ENCODE data around the gene GAMT. TPM values are rescaled to one million over a fixed set of nuclear protein-coding genes. Genes with fewer than 3 reads are reported as not detected.

The GAMT gene
- total RNA-seq, 3 donors from 2014 or later = 23.6 to 40.0 (median 30.3) TPM

DNA sequence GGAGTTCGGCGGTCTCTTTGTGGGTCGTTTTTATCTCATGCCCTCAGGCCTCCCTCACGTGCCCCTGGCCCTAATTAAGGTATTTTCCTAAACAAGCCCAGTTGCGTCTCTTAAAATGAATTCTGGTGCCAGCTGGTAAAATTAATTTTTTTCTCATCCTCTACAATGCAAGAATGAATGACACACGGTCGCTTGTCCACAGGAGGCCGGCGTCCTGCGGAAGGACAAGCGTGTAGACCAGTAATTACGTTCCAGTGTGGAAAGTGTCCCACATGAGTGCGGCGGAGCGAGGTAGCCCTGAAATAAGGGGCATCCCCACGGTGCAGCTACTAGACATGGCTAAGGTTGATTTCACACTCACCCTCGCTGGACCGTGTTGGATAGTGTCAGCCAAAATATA lies 52.1 kb downstream of the GAMT start:
- H3K4me3 ChIP-seq = no peak overlapping the region
- H3K27me3 ChIP-seq = no peaks in the 10 kb centered on the region
- H3K9me3 ChIP-seq = no peaks in the 10 kb centered on the region
- H3K27ac ChIP-seq = no peak overlapping the region
- no peaks in the 10 kb centered on the region for H3K36me3 ChIP-seq
- no peak for DNase-seq (ENCODE audit: low spot score in 2 of 2)
- intact Hi-C loops (cut with DNase I; ENCODE audit: low total_unique reads) = no loop called here
- H3K4me1 ChIP-seq = no peaks in the 10 kb centered on the region
- TF ChIP-seq POLR2AphosphoS5 (IDR thresholded peaks at IDR 0.05) (no peak), CTCF (IDR thresholded peaks at IDR 0.05) (no peak), POLR2A (IDR thresholded peaks at IDR 0.05) (no peak)

Other genes with a start within 250 kb of the GAMT start
- 10 to 100 TPM; 15.4 to 63.3 (median 43.9) TPM for gene SBNO2, start 227.3 kb downstream of the GAMT start, total RNA-seq
- gene STK11, start 195.8 kb downstream of the GAMT start, total RNA-seq = 10 to 100 TPM; 32.8 to 55.0 (median 52.1) TPM
- 1 to 10 TPM in 1 of 3 donors, under 1 TPM in 1, not detected in 1; 0.98 to 4.8 TPM for gene CBARP, start 163.5 kb downstream of the GAMT start, total RNA-seq
- 10 to 100 TPM; 47.6 to 64.9 (median 61.3) TPM for gene ATP5F1D, start 159.8 kb downstream of the GAMT start, total RNA-seq
- 10 to 100 TPM; 13.8 to 28.5 (median 22.4) TPM for gene MIDN, start 153.0 kb downstream of the GAMT start, total RNA-seq
- gene CIRBP, start 132.2 kb downstream of the GAMT start, total RNA-seq = 100 to 1,000 TPM; 458 to 758 (median 656) TPM
- 10 to 100 TPM; 43.9 to 60.6 (median 53.1) TPM for gene FAM174C, start 126.0 kb downstream of the GAMT start, total RNA-seq
- gene EFNA2, start 115.7 kb downstream of the GAMT start, total RNA-seq = under 1 TPM in 1 of 3 donors, not detected in 2; 0.66 TPM
- 100 to 1,000 TPM in 1 of 3 donors, 10 to 100 TPM in 2; 67.5 to 122 (median 67.5) TPM for gene NDUFS7, start 17.6 kb downstream of the GAMT start, total RNA-seq
- 10 to 100 TPM; 35.8 to 50.9 (median 48.8) TPM for gene DAZAP1, start 6.0 kb upstream of the GAMT start, total RNA-seq
- gene RPS15, start 36.9 kb upstream of the GAMT start, total RNA-seq = 1,000 to 10,000 TPM; 2,978 to 3,238 (median 2,982) TPM
- under 1 TPM; under 0.01 to 0.29 (median 0.16) TPM for gene APC2, start 48.6 kb upstream of the GAMT start, total RNA-seq
- 10 to 100 TPM; 27.7 to 32.8 (median 28.7) TPM for gene C19orf25, start 77.7 kb upstream of the GAMT start, total RNA-seq
- 1 to 10 TPM; 2.2 to 10.0 (median 5.9) TPM for gene PCSK4, start 88.8 kb upstream of the GAMT start, total RNA-seq
- 10 to 100 TPM in 2 of 3 donors, 1 to 10 TPM in 1; 4.3 to 17.4 (median 11.0) TPM for gene REEP6, start 89.6 kb upstream of the GAMT start, total RNA-seq
- gene ADAMTSL5, start 111.5 kb upstream of the GAMT start, total RNA-seq = 1 to 10 TPM; 1.3 to 3.5 (median 2.1) TPM
- under 1 TPM in 2 of 3 donors, not detected in 1; 0.44 to 0.98 TPM for gene PLK5, start 122.5 kb upstream of the GAMT start, total RNA-seq
- 10 to 100 TPM; 12.5 to 14.3 (median 12.6) TPM for gene MEX3D, start 166.8 kb upstream of the GAMT start, total RNA-seq
- 10 to 100 TPM; 51.8 to 71.3 (median 70.8) TPM for gene MBD3, start 191.3 kb upstream of the GAMT start, total RNA-seq
- 100 to 1,000 TPM in 1 of 3 donors, 10 to 100 TPM in 2; 59.6 to 117 (median 63.4) TPM for gene UQCR11, start 203.9 kb upstream of the GAMT start, total RNA-seq